ENCODE measurements around the gene SLC9C1.
"Not testable (repeated sequence)": the region's sequence is repeated elsewhere in the genome, so short reads cannot be mapped to it uniquely, and the experiment has no call there.

The SLC9C1 gene

GRCh38 chr3:112200317-112200666 lies 93.7 kb downstream of the SLC9C1 start:
- no peak overlapping the region for H3K4me3 Mint-ChIP-seq
- H3K4me1 Mint-ChIP-seq, result no peaks in the 10 kb centered on the region
- H3K9me3 Mint-ChIP-seq, result peaks cover 7% of the 10 kb centered on the region
- H3K36me3 Mint-ChIP-seq (ENCODE audit: low read depth), result no peaks in the 10 kb centered on the region
- TF ChIP-seq CTCF (IDR thresholded peaks at IDR 0.05; ENCODE audit: unreplicated experiment in 3 of 3), result no peak
- no peak overlapping the region for H3K27ac Mint-ChIP-seq
- H3K27me3 Mint-ChIP-seq (ENCODE audit: low read depth), result no peaks in the 10 kb centered on the region

GRCh38 chr3:112199622-112200316 lies 94.2 kb downstream of the SLC9C1 start:
- no peak for TF ChIP-seq CTCF (IDR thresholded peaks at IDR 0.05; ENCODE audit: unreplicated experiment in 3 of 3)
- Mint-ChIP-seq H3K4me3 (no peak overlapping the region), H3K27me3 (ENCODE audit: low read depth) (no peaks in the 10 kb centered on the region), H3K9me3 (peaks cover 9% of the 10 kb centered on the region), H3K36me3 (ENCODE audit: low read depth) (no peaks in the 10 kb centered on the region), H3K4me1 (no peaks in the 10 kb centered on the region), H3K27ac (no peak overlapping the region)

GRCh38 chr3:112197131-112197530 lies 96.9 kb downstream of the SLC9C1 start:
- H3K4me1 Mint-ChIP-seq, result no peaks in the 10 kb centered on the region
- H3K36me3 Mint-ChIP-seq (ENCODE audit: low read depth), result peaks cover 5% of the 10 kb centered on the region
- H3K9me3 Mint-ChIP-seq, result peaks cover 21% of the 10 kb centered on the region
- TF ChIP-seq CTCF (IDR thresholded peaks at IDR 0.05; ENCODE audit: unreplicated experiment in 3 of 3), result no peak
- H3K4me3 Mint-ChIP-seq, result no peak overlapping the region
- no peak overlapping the region for H3K27ac Mint-ChIP-seq
- H3K27me3 Mint-ChIP-seq (ENCODE audit: low read depth), result no peaks in the 10 kb centered on the region

- TF ChIP-seq CTCF (IDR thresholded peaks at IDR 0.05; ENCODE audit: unreplicated experiment in 3 of 3), result no peak
- Mint-ChIP-seq H3K4me3 (peak overlapping the region in 1 of 3 experiments; percentile 36), H3K4me1 (peaks cover 4% of the 10 kb centered on the region), H3K27me3 (ENCODE audit: low read depth) (no peaks in the 10 kb centered on the region), H3K27ac (no peak overlapping the region), H3K9me3 (peaks cover 14% of the 10 kb centered on the region), H3K36me3 (ENCODE audit: low read depth) (peaks cover 3% of the 10 kb centered on the region)
Observed at GRCh38 chr3:112187300-112187699, 106.7 kb downstream of the SLC9C1 start.

GRCh38 chr3:112185423-112186035 lies 108.5 kb downstream of the SLC9C1 start:
- not testable (repeated sequence) for H3K27me3 Mint-ChIP-seq (ENCODE audit: low read depth); H3K27ac Mint-ChIP-seq; H3K36me3 Mint-ChIP-seq (ENCODE audit: low read depth); H3K9me3 Mint-ChIP-seq; H3K4me1 Mint-ChIP-seq
- peak overlapping the region; percentile 31 to 51 (median 42) for H3K4me3 Mint-ChIP-seq

- Mint-ChIP-seq H3K36me3 (ENCODE audit: low read depth) (no peaks in the 10 kb centered on the region), H3K4me3 (no peak overlapping the region), H3K9me3 (no peaks in the 10 kb centered on the region), H3K4me1 (no peaks in the 10 kb centered on the region), H3K27ac (no peak overlapping the region), H3K27me3 (ENCODE audit: low read depth) (no peaks in the 10 kb centered on the region)
- no peak for TF ChIP-seq CTCF (IDR thresholded peaks at IDR 0.05; ENCODE audit: unreplicated experiment in 3 of 3)
Observed at GRCh38 chr3:112175646-112176045, 118.4 kb downstream of the SLC9C1 start.

Measured in nephron (organoid).